ENCODE data around the gene HS3ST5. TPM values are rescaled to one million over a fixed set of nuclear protein-coding genes. Genes with fewer than 3 reads are reported as not detected.

HS3ST5 gene
- total RNA-seq, 3 donors from 2014 or later = not detected

GRCh38 chr6:114042267-114043016, 300.4 kb downstream of the HS3ST5 start:
- TF ChIP-seq POLR2AphosphoS5 (IDR thresholded peaks at IDR 0.05) = no peak
- TF ChIP-seq POLR2A (IDR thresholded peaks at IDR 0.05) = no peak
- TF ChIP-seq, protein P1, sequence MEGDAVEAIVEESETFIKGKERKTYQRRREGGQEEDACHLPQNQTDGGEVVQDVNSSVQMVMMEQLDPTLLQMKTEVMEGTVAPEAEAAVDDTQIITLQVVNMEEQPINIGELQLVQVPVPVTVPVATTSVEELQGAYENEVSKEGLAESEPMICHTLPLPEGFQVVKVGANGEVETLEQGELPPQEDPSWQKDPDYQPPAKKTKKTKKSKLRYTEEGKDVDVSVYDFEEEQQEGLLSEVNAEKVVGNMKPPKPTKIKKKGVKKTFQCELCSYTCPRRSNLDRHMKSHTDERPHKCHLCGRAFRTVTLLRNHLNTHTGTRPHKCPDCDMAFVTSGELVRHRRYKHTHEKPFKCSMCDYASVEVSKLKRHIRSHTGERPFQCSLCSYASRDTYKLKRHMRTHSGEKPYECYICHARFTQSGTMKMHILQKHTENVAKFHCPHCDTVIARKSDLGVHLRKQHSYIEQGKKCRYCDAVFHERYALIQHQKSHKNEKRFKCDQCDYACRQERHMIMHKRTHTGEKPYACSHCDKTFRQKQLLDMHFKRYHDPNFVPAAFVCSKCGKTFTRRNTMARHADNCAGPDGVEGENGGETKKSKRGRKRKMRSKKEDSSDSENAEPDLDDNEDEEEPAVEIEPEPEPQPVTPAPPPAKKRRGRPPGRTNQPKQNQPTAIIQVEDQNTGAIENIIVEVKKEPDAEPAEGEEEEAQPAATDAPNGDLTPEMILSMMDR (IDR thresholded peaks at IDR 0.05) = no peak
- Histone ChIP-seq H3K9me3 (no peaks in the 10 kb centered on the region), H3K27me3 (no peaks in the 10 kb centered on the region), H3K4me3 (no peak overlapping the region), H3K36me3 (no peaks in the 10 kb centered on the region), H3K27ac (no peak overlapping the region), H3K4me1 (no peaks in the 10 kb centered on the region)
- DNase-seq (ENCODE audit: low spot score in 2 of 2) = no peak
- intact Hi-C loops (cut with DNase I; ENCODE audit: low total_unique reads) = no loop called here

DNA sequence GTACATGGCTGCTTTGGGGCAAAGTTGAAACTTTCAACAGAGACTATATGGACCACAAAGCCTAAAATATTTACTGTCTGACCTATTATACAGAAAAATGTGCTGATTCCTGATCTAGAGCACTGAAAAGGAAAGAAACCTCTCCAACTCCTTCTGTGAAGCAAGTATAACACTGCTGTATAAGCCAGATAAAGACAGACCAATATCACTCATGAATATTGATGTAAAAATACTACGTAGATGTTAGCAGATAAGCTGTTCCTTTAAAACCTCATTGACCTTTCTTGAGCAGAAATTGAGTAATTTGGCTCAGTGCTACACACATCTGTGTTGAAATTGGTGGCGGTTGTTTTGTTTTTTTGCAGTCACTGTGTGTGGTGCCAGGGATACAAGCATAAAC, 302.0 kb downstream of the HS3ST5 start:
- intact Hi-C loops (cut with DNase I; ENCODE audit: low total_unique reads) = no loop called here
- no peak for DNase-seq (ENCODE audit: low spot score in 2 of 2)
- Histone ChIP-seq H3K36me3 (no peaks in the 10 kb centered on the region), H3K9me3 (no peaks in the 10 kb centered on the region), H3K4me3 (no peak overlapping the region), H3K27ac (no peak overlapping the region), H3K4me1 (no peaks in the 10 kb centered on the region), H3K27me3 (no peaks in the 10 kb centered on the region)
- TF ChIP-seq POLR2AphosphoS5 (IDR thresholded peaks at IDR 0.05) (no peak), POLR2A (IDR thresholded peaks at IDR 0.05) (no peak)

DNA sequence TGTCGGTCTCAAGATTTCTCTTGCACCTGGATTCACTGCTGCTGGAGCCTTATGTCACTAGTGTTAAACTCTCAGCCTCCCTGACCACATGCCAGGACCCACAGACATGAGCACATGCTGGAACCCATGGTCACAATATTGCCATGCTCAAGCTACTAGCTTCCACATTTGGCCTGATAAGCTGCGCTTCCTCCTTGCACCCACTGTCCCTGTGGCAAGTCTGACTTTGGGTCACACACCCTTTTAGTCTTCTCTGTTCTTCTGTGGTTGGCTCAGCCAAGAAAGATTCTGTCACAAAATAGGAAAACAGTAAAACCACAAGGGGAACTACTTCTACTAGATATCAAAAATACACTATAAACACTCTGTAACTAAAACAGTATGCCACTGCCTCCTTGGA, 303.0 kb downstream of the HS3ST5 start:
- H3K9me3 ChIP-seq = no peaks in the 10 kb centered on the region
- TF ChIP-seq POLR2AphosphoS5 (IDR thresholded peaks at IDR 0.05) (no peak), POLR2A (IDR thresholded peaks at IDR 0.05) (no peak)
- TF ChIP-seq, protein P1 (IDR thresholded peaks at IDR 0.05) = no peak
- H3K27ac ChIP-seq = no peak overlapping the region
- no peaks in the 10 kb centered on the region for H3K36me3 ChIP-seq
- no peak overlapping the region for H3K4me3 ChIP-seq
- H3K27me3 ChIP-seq = no peaks in the 10 kb centered on the region
- H3K4me1 ChIP-seq = no peaks in the 10 kb centered on the region
- intact Hi-C loops (cut with DNase I; ENCODE audit: low total_unique reads) = no loop called here
- no peak for DNase-seq (ENCODE audit: low spot score in 2 of 2)

DNA sequence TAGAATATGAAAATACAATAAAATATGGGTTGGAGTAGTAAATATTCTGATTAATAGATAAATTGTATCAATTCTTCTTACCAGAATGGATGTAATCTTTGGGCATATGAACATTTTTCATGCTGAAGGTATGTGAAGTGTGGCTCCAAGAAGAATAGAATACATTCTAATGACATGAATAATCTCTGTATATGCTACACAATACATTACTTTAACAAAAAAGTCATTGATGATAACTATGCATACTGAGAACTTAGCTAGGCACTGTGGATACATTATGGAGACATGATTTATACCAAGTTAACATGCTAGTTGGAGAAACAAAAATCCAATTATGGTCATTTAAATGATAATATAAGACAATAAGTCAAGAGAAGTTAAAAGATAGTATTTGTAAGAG, 309.2 kb downstream of the HS3ST5 start:
- no peak overlapping the region for H3K27ac ChIP-seq
- TF ChIP-seq POLR2AphosphoS5 (IDR thresholded peaks at IDR 0.05) (no peak), POLR2A (IDR thresholded peaks at IDR 0.05) (no peak)
- TF ChIP-seq, protein P1 (IDR thresholded peaks at IDR 0.05) = no peak

GRCh38 chr6:114032721-114033120, 310.1 kb downstream of the HS3ST5 start:
- H3K27me3 ChIP-seq = no peaks in the 10 kb centered on the region
- intact Hi-C loops (cut with DNase I; ENCODE audit: low total_unique reads) = no loop called here
- H3K27ac ChIP-seq = no peak overlapping the region
- no peaks in the 10 kb centered on the region for H3K36me3 ChIP-seq
- no peak overlapping the region for H3K4me3 ChIP-seq
- TF ChIP-seq POLR2A (IDR thresholded peaks at IDR 0.05) (no peak), POLR2AphosphoS5 (IDR thresholded peaks at IDR 0.05) (no peak)
- TF ChIP-seq, protein P1 (IDR thresholded peaks at IDR 0.05) = no peak
- no peak for DNase-seq (ENCODE audit: low spot score in 2 of 2)
- H3K4me1 ChIP-seq = no peaks in the 10 kb centered on the region
- H3K9me3 ChIP-seq = no peaks in the 10 kb centered on the region

More for the DNA sequence above, 309.2 kb downstream of the HS3ST5 start:
- H3K4me3 ChIP-seq = no peak overlapping the region
- intact Hi-C loops (cut with DNase I; ENCODE audit: low total_unique reads) = no loop called here
- no peak for DNase-seq (ENCODE audit: low spot score in 2 of 2)
- no peaks in the 10 kb centered on the region for H3K9me3 ChIP-seq
- H3K27me3 ChIP-seq = no peaks in the 10 kb centered on the region
- H3K4me1 ChIP-seq = no peaks in the 10 kb centered on the region
- no peaks in the 10 kb centered on the region for H3K36me3 ChIP-seq

Measured in breast epithelium (tissue), 4 donors.